Measurements from ENCODE around the gene TCOF1. TPM values are rescaled to one million over a fixed set of nuclear protein-coding genes. Genes with fewer than 3 reads are reported as not detected.
"Not testable (repeated sequence)": the region's sequence is repeated elsewhere in the genome, so short reads cannot be mapped to it uniquely, and the experiment has no call there.

The TCOF1 gene
- total and polyA plus RNA-seq, 8 donors: 21.8 to 42.6 (median 31.1) TPM

GRCh38 chr5:150422758-150423157 is 65.3 kb downstream of the TCOF1 start:
- Histone ChIP-seq H3K27me3 (no peaks in the 10 kb centered on the region), H3K4me3 (no peak overlapping the region), H3K4me1 (no peaks in the 10 kb centered on the region), H3K9me3 (no peaks in the 10 kb centered on the region), H3K36me3 (no peaks in the 10 kb centered on the region), H3K27ac (no peak overlapping the region)
- DNase-seq (no peak), ATAC-seq (no peak)
- no peak for TF ChIP-seq CTCF (IDR thresholded peaks at IDR 0.05)
- intact Hi-C loops (cut with DNase I): no loop called here

GRCh38 chr5:150426165-150426564 is 68.7 kb downstream of the TCOF1 start:
- H3K36me3 ChIP-seq; H3K4me3 ChIP-seq; H3K9me3 ChIP-seq; H3K4me1 ChIP-seq; intact Hi-C loops (cut with DNase I); DNase-seq; ATAC-seq; H3K27ac ChIP-seq; H3K27me3 ChIP-seq: not testable (repeated sequence)

GRCh38 chr5:150428106-150428876 is 70.8 kb downstream of the TCOF1 start:
- Histone ChIP-seq H3K27me3 (no peaks in the 10 kb centered on the region), H3K9me3 (no peaks in the 10 kb centered on the region), H3K4me1 (no peaks in the 10 kb centered on the region), H3K27ac (peak overlapping the region in 1 of 2 donors; percentile 55), H3K4me3 (no peak overlapping the region), H3K36me3 (no peaks in the 10 kb centered on the region)
- DNase-seq (peak in 1 of 4 donors; percentile 77), ATAC-seq (peak; percentile 68)
- intact Hi-C loops (cut with DNase I): no loop called here
- no peak for TF ChIP-seq CTCF (IDR thresholded peaks at IDR 0.05)

GRCh38 chr5:150428978-150429377 is 71.5 kb downstream of the TCOF1 start:
- Histone ChIP-seq H3K4me1 (no peaks in the 10 kb centered on the region), H3K4me3 (no peak overlapping the region), H3K9me3 (no peaks in the 10 kb centered on the region), H3K27ac (no peak overlapping the region), H3K36me3 (no peaks in the 10 kb centered on the region), H3K27me3 (no peaks in the 10 kb centered on the region)
- intact Hi-C loops (cut with DNase I): no loop called here
- DNase-seq (no peak), ATAC-seq (no peak)
- TF ChIP-seq CTCF (IDR thresholded peaks at IDR 0.05): no peak

- intact Hi-C loops (cut with DNase I): no loop called here
- TF ChIP-seq CTCF (IDR thresholded peaks at IDR 0.05): no peak
- no peaks in the 10 kb centered on the region for H3K27me3 ChIP-seq
- DNase-seq (no peak), ATAC-seq (no peak)
- H3K4me3 ChIP-seq: no peak overlapping the region
- no peaks in the 10 kb centered on the region for H3K4me1 ChIP-seq
- no peaks in the 10 kb centered on the region for H3K36me3 ChIP-seq
- no peak overlapping the region for H3K27ac ChIP-seq
- H3K9me3 ChIP-seq: no peaks in the 10 kb centered on the region
These were observed 71.9 kb downstream of the TCOF1 start for GRCh38 chr5:150429410-150429873.
